ENCODE measurements around the gene NUF2.
A peak's percentile ranks its signal among the peaks of the same experiment; 100 is the strongest.

The NUF2 gene

DNA sequence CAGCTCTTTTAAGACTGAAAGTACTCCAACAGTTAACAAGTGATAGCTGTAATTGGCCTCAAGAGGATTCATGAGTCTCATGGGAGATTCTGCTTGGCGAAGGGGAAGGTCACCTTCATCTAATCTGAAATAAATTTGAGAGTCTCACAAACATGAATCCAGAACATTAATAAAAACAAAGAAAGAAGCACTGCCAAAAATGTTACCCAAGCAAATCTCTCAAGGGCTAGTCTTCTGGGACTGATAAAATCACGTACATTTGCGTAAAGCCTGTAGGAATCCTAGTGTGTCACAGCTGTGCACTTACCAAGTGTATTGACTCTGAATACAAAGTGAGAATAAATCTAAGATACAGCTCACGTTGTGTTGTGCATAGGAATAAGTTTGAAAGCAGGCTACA is 21.2 kb upstream of the NUF2 start:
- no peak overlapping the region for H3K4ac ChIP-seq (ENCODE audit: low read depth in 1 of 2, low read length in 2 of 2)
- H4K91ac ChIP-seq (ENCODE audit: low read length) = no peak overlapping the region
- no peak overlapping the region for H3K18ac ChIP-seq (ENCODE audit: low read depth in 1 of 2, low read length in 2 of 2)
- no peak overlapping the region for H3K27ac ChIP-seq (ENCODE audit: low read length, poor library complexity, severe bottlenecking)
- H2BK15ac ChIP-seq (ENCODE audit: low read depth, poor library complexity, severe bottlenecking) = no peak overlapping the region
- WGBS = 89% methylated on average over 4 of the region's 4 CpGs
- H4K8ac ChIP-seq (ENCODE audit: low read length) = no peak overlapping the region
- no peak overlapping the region for H2AK5ac ChIP-seq (ENCODE audit: low read length, severe bottlenecking)
- no peak overlapping the region for H3K9ac ChIP-seq (ENCODE audit: low read length)
- H3K4me3 ChIP-seq (ENCODE audit: insufficient read depth in 1 of 2, low read depth in 1 of 2, low read length in 2 of 2) = no peak overlapping the region
- no peak for DNase-seq
- peaks cover 1% of the 10 kb centered on the region for H3K79me1 ChIP-seq (replicated peaks; ENCODE audit: low read length, poor library complexity, severe bottlenecking)
- no peak overlapping the region for H2BK5ac ChIP-seq (ENCODE audit: low read depth, low read length, poor library complexity, severe bottlenecking)
- no peak overlapping the region for H2AFZ ChIP-seq (ENCODE audit: low read depth, low read length)
- no peak overlapping the region for H3K14ac ChIP-seq (ENCODE audit: low read length in 2 of 2)
- H3K36me3 ChIP-seq (ENCODE audit: control insufficient read depth in 1 of 2, insufficient read depth in 2 of 2, low read depth in 1 of 2, low read length in 2 of 2) = peaks cover 0 to 13% of the 10 kb centered on the region in 2 experiments
- no peak overlapping the region for H3K4me2 ChIP-seq (ENCODE audit: low read length, poor library complexity, severe bottlenecking)
- no peak overlapping the region for H2BK12ac ChIP-seq (ENCODE audit: low read length in 2 of 2)
- no peaks in the 10 kb centered on the region for H3K9me3 ChIP-seq (ENCODE audit: control insufficient read depth, low read length)
- H3K23ac ChIP-seq (ENCODE audit: low read length in 2 of 2) = no peak overlapping the region
- H2BK120ac ChIP-seq (ENCODE audit: low read depth, low read length) = no peak overlapping the region
- H3K27me3 ChIP-seq (ENCODE audit: control insufficient read depth in 1 of 2, insufficient read depth in 1 of 2, low read length in 2 of 2) = no peaks in the 10 kb centered on the region
- H3K4me1 ChIP-seq (ENCODE audit: control insufficient read depth, insufficient read depth, low read depth, low read length) = peaks cover 3% of the 10 kb centered on the region

DNA sequence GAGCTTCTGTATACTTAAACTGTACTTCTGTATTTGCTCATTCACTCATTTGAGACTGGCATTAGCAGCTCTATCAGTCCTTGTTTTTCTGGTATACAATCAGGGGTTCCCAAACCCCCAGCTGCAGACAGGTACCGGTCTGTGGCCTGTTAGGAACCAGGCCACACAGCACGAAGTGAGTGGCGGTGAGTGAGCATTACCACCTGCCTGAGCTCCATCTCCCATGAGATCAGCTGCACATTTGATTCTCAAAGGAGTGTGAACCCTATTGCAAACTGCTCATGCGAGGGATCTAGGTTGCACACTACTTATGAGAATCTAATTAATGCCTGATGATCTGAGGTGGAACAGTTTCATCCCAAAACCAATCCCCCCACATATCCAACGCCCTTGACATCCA is 18.2 kb upstream of the NUF2 start:
- Histone ChIP-seq H3K4me3 (ENCODE audit: insufficient read depth in 1 of 2, low read depth in 1 of 2, low read length in 2 of 2) (no peak overlapping the region), H2BK120ac (ENCODE audit: low read depth, low read length) (no peak overlapping the region), H3K4me1 (ENCODE audit: control insufficient read depth, insufficient read depth, low read depth, low read length) (peaks cover 4% of the 10 kb centered on the region), H3K9ac (ENCODE audit: low read length) (no peak overlapping the region), H2AFZ (ENCODE audit: low read depth, low read length) (no peak overlapping the region), H3K79me1 (replicated peaks; ENCODE audit: low read length, poor library complexity, severe bottlenecking) (peaks cover 1% of the 10 kb centered on the region), H3K27ac (ENCODE audit: low read length, poor library complexity, severe bottlenecking) (no peak overlapping the region), H2AK5ac (ENCODE audit: low read length, severe bottlenecking) (no peak overlapping the region), H4K8ac (ENCODE audit: low read length) (no peak overlapping the region), H2BK15ac (ENCODE audit: low read depth, poor library complexity, severe bottlenecking) (no peak overlapping the region), H3K36me3 (ENCODE audit: control insufficient read depth in 1 of 2, insufficient read depth in 2 of 2, low read depth in 1 of 2, low read length in 2 of 2) (peaks cover 0 to 13% of the 10 kb centered on the region in 2 experiments), H3K4me2 (ENCODE audit: low read length, poor library complexity, severe bottlenecking) (no peak overlapping the region), H3K23ac (ENCODE audit: low read length in 2 of 2) (no peak overlapping the region), H4K91ac (ENCODE audit: low read length) (no peak overlapping the region), H3K14ac (ENCODE audit: low read length in 2 of 2) (no peak overlapping the region), H3K27me3 (ENCODE audit: control insufficient read depth in 1 of 2, insufficient read depth in 1 of 2, low read length in 2 of 2) (no peaks in the 10 kb centered on the region), H2BK5ac (ENCODE audit: low read depth, low read length, poor library complexity, severe bottlenecking) (no peak overlapping the region), H3K4ac (ENCODE audit: low read depth in 1 of 2, low read length in 2 of 2) (no peak overlapping the region), H3K9me3 (ENCODE audit: control insufficient read depth, low read length) (no peaks in the 10 kb centered on the region), H2BK12ac (ENCODE audit: low read length in 2 of 2) (no peak overlapping the region), H3K18ac (ENCODE audit: low read depth in 1 of 2, low read length in 2 of 2) (no peak overlapping the region)
- no peak for DNase-seq
- 90% methylated on average over 5 of the region's 5 CpGs for WGBS

GRCh38 chr1:163305441-163305840 is 16.3 kb upstream of the NUF2 start:
- H3K14ac ChIP-seq (ENCODE audit: low read length in 2 of 2) = no peak overlapping the region
- peak overlapping the region; percentile 96 for H2AK5ac ChIP-seq (ENCODE audit: low read length, severe bottlenecking)
- H2BK12ac ChIP-seq (ENCODE audit: low read length in 2 of 2) = no peak overlapping the region
- H3K23ac ChIP-seq (ENCODE audit: low read length in 2 of 2) = no peak overlapping the region
- no peaks in the 10 kb centered on the region for H3K9me3 ChIP-seq (ENCODE audit: control insufficient read depth, low read length)
- H3K36me3 ChIP-seq (ENCODE audit: control insufficient read depth in 1 of 2, insufficient read depth in 2 of 2, low read depth in 1 of 2, low read length in 2 of 2) = peaks cover 0 to 8% of the 10 kb centered on the region in 2 experiments
- no peak for DNase-seq
- peaks cover 4% of the 10 kb centered on the region for H3K79me1 ChIP-seq (replicated peaks; ENCODE audit: low read length, poor library complexity, severe bottlenecking)
- H3K27ac ChIP-seq (ENCODE audit: low read length, poor library complexity, severe bottlenecking) = peak overlapping the region; percentile 18
- 100% methylated on average over 1 of the region's 1 CpG for WGBS
- no peak overlapping the region for H4K8ac ChIP-seq (ENCODE audit: low read length)
- no peak overlapping the region for H2BK120ac ChIP-seq (ENCODE audit: low read depth, low read length)
- no peak overlapping the region for H3K9ac ChIP-seq (ENCODE audit: low read length)
- H3K27me3 ChIP-seq (ENCODE audit: control insufficient read depth in 1 of 2, insufficient read depth in 1 of 2, low read length in 2 of 2) = no peaks in the 10 kb centered on the region
- no peak overlapping the region for H4K91ac ChIP-seq (ENCODE audit: low read length)
- no peak overlapping the region for H3K4me2 ChIP-seq (ENCODE audit: low read length, poor library complexity, severe bottlenecking)
- H3K18ac ChIP-seq (ENCODE audit: low read depth in 1 of 2, low read length in 2 of 2) = no peak overlapping the region
- H3K4ac ChIP-seq (ENCODE audit: low read depth in 1 of 2, low read length in 2 of 2) = no peak overlapping the region
- H3K4me3 ChIP-seq (ENCODE audit: insufficient read depth in 1 of 2, low read depth in 1 of 2, low read length in 2 of 2) = no peak overlapping the region
- peaks cover 4% of the 10 kb centered on the region for H3K4me1 ChIP-seq (ENCODE audit: control insufficient read depth, insufficient read depth, low read depth, low read length)
- H2AFZ ChIP-seq (ENCODE audit: low read depth, low read length) = no peak overlapping the region
- H2BK15ac ChIP-seq (ENCODE audit: low read depth, poor library complexity, severe bottlenecking) = no peak overlapping the region
- no peak overlapping the region for H2BK5ac ChIP-seq (ENCODE audit: low read depth, low read length, poor library complexity, severe bottlenecking)

- H2BK5ac ChIP-seq (ENCODE audit: low read depth, low read length, poor library complexity, severe bottlenecking) = no peak overlapping the region
- peak overlapping the region; percentile 82 for H3K9ac ChIP-seq (ENCODE audit: low read length)
- no peaks in the 10 kb centered on the region for H3K9me3 ChIP-seq (ENCODE audit: control insufficient read depth, low read length)
- H3K27ac ChIP-seq (ENCODE audit: low read length, poor library complexity, severe bottlenecking) = peak overlapping the region; percentile 93
- H3K27me3 ChIP-seq (ENCODE audit: control insufficient read depth in 1 of 2, insufficient read depth in 1 of 2, low read length in 2 of 2) = no peaks in the 10 kb centered on the region
- no peak overlapping the region for H2AFZ ChIP-seq (ENCODE audit: low read depth, low read length)
- no peak overlapping the region for H3K4me2 ChIP-seq (ENCODE audit: low read length, poor library complexity, severe bottlenecking)
- H2BK12ac ChIP-seq (ENCODE audit: low read length in 2 of 2) = no peak overlapping the region
- H4K91ac ChIP-seq (ENCODE audit: low read length) = no peak overlapping the region
- peaks cover 0 to 8% of the 10 kb centered on the region in 2 experiments for H3K36me3 ChIP-seq (ENCODE audit: control insufficient read depth in 1 of 2, insufficient read depth in 2 of 2, low read depth in 1 of 2, low read length in 2 of 2)
- H3K14ac ChIP-seq (ENCODE audit: low read length in 2 of 2) = no peak overlapping the region
- no peak overlapping the region for H3K18ac ChIP-seq (ENCODE audit: low read depth in 1 of 2, low read length in 2 of 2)
- peaks cover 4% of the 10 kb centered on the region for H3K79me1 ChIP-seq (replicated peaks; ENCODE audit: low read length, poor library complexity, severe bottlenecking)
- H2AK5ac ChIP-seq (ENCODE audit: low read length, severe bottlenecking) = no peak overlapping the region
- H3K4me1 ChIP-seq (ENCODE audit: control insufficient read depth, insufficient read depth, low read depth, low read length) = peaks cover 4% of the 10 kb centered on the region
- H3K4ac ChIP-seq (ENCODE audit: low read depth in 1 of 2, low read length in 2 of 2) = no peak overlapping the region
- 95% methylated on average over 3 of the region's 5 CpGs for WGBS
- H2BK15ac ChIP-seq (ENCODE audit: low read depth, poor library complexity, severe bottlenecking) = no peak overlapping the region
- no peak overlapping the region for H3K23ac ChIP-seq (ENCODE audit: low read length in 2 of 2)
- DNase-seq = no peak
- H4K8ac ChIP-seq (ENCODE audit: low read length) = no peak overlapping the region
- no peak overlapping the region for H3K4me3 ChIP-seq (ENCODE audit: insufficient read depth in 1 of 2, low read depth in 1 of 2, low read length in 2 of 2)
- no peak overlapping the region for H2BK120ac ChIP-seq (ENCODE audit: low read depth, low read length)
Observed at GRCh38 chr1:163307479-163308171, 14.1 kb upstream of the NUF2 start.
